Measurements from ENCODE around the gene UBA6. TPM values are rescaled to one million over a fixed set of nuclear protein-coding genes. Genes with fewer than 3 reads are reported as not detected.
"Not testable (repeated sequence)": the region's sequence is repeated elsewhere in the genome, so short reads cannot be mapped to it uniquely, and the experiment has no call there.

The UBA6 gene
- total and polyA plus RNA-seq, 9 donors: 7.4 to 51.7 (median 39.4) TPM

- TF ChIP-seq EP300 (IDR thresholded peaks at IDR 0.05) (no peak), POLR2A (IDR thresholded peaks at IDR 0.05) (no peak), CTCF (IDR thresholded peaks at IDR 0.05) (no peak)
- no peaks in the 10 kb centered on the region for H3K36me3 ChIP-seq
- H3K27me3 ChIP-seq: no peaks in the 10 kb centered on the region
- no peaks in the 10 kb centered on the region for H3K4me1 ChIP-seq (ENCODE audit: insufficient read depth)
- 46 to 73% (median 57%) methylated on average over 4 of the region's 4 CpGs for WGBS, 3 donors
- H3K4me3 ChIP-seq: no peak overlapping the region
- no peak overlapping the region for H3K27ac ChIP-seq
- no peaks in the 10 kb centered on the region for H3K9me3 ChIP-seq
- intact Hi-C loops (cut with DNase I): no loop called here
- no peak for DNase-seq
Observed at GRCh38 chr4:67744561-67745283, 43.8 kb upstream of the UBA6 start.

- intact Hi-C loops (cut with DNase I): no loop called here
- Histone ChIP-seq H3K9me3 (no peaks in the 10 kb centered on the region), H3K4me1 (ENCODE audit: insufficient read depth) (no peaks in the 10 kb centered on the region), H3K36me3 (no peaks in the 10 kb centered on the region), H3K27ac (no peak overlapping the region), H3K27me3 (no peaks in the 10 kb centered on the region), H3K4me3 (no peak overlapping the region)
- WGBS, 3 donors: 92 to 95% (median 94%) methylated on average over 3 of the region's 3 CpGs
- no peak for TF ChIP-seq POLR2A (IDR thresholded peaks at IDR 0.05)
- TF ChIP-seq EP300 (IDR thresholded peaks at IDR 0.05): no peak
- TF ChIP-seq CTCF (IDR thresholded peaks at IDR 0.05): no peak
- no peak for DNase-seq
Observed at GRCh38 chr4:67743194-67743593, 42.2 kb upstream of the UBA6 start.

- Histone ChIP-seq H3K36me3 (no peaks in the 10 kb centered on the region), H3K9me3 (no peaks in the 10 kb centered on the region), H3K27me3 (no peaks in the 10 kb centered on the region), H3K4me3 (no peak overlapping the region), H3K4me1 (ENCODE audit: insufficient read depth) (no peaks in the 10 kb centered on the region), H3K27ac (no peak overlapping the region)
- 96 to 97% (median 96%) methylated on average over 1 of the region's 1 CpG for WGBS, 3 donors
- no peak for DNase-seq
- TF ChIP-seq EP300 (IDR thresholded peaks at IDR 0.05): no peak
- TF ChIP-seq POLR2A (IDR thresholded peaks at IDR 0.05): no peak
- TF ChIP-seq CTCF (IDR thresholded peaks at IDR 0.05): no peak
- intact Hi-C loops (cut with DNase I): no loop called here
Observed at GRCh38 chr4:67736262-67736661, 35.3 kb upstream of the UBA6 start.

GRCh38 chr4:67735325-67735724 is 34.4 kb upstream of the UBA6 start:
- no peaks in the 10 kb centered on the region for H3K36me3 ChIP-seq
- TF ChIP-seq POLR2A (IDR thresholded peaks at IDR 0.05) (no peak), CTCF (IDR thresholded peaks at IDR 0.05) (no peak)
- no peaks in the 10 kb centered on the region for H3K4me1 ChIP-seq (ENCODE audit: insufficient read depth)
- H3K27me3 ChIP-seq: no peaks in the 10 kb centered on the region
- no peak overlapping the region for H3K4me3 ChIP-seq
- no peak overlapping the region for H3K27ac ChIP-seq
- intact Hi-C loops (cut with DNase I): no loop called here
- DNase-seq: no peak
- no peaks in the 10 kb centered on the region for H3K9me3 ChIP-seq

- DNase-seq; intact Hi-C loops (cut with DNase I); H3K4me3 ChIP-seq; H3K27ac ChIP-seq; H3K4me1 ChIP-seq (ENCODE audit: insufficient read depth); H3K9me3 ChIP-seq; H3K36me3 ChIP-seq; H3K27me3 ChIP-seq: not testable (repeated sequence)
- 93 to 98% (median 94%) methylated on average over 3 of the region's 3 CpGs for WGBS, 3 donors
Observed at GRCh38 chr4:67730511-67730910, 29.6 kb upstream of the UBA6 start.

Data from ovary (tissue), 9 donors.